ENCODE measurements around the gene SGCE.

DNA sequence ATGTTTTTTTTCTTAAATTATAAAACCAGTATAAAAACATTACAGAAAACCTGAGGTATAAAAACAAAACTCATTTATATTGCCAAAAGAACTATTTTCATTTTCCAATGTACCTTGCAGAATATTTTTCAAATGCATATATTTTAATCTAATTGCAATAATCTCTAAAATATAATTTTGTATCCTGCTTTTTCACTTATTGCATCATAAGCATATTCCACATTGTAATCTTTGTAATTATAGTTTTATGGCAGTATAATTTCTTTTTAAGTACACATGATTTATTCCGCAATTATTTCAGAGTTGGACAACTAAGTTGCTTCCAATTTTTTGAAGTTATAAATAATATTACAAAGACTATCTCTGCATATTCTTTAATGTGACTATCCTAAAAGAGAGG lies 43.7 kb downstream of the SGCE start:
- TF ChIP-seq POLR2A (IDR thresholded peaks at IDR 0.05), result no peak
- TF ChIP-seq, protein P1, sequence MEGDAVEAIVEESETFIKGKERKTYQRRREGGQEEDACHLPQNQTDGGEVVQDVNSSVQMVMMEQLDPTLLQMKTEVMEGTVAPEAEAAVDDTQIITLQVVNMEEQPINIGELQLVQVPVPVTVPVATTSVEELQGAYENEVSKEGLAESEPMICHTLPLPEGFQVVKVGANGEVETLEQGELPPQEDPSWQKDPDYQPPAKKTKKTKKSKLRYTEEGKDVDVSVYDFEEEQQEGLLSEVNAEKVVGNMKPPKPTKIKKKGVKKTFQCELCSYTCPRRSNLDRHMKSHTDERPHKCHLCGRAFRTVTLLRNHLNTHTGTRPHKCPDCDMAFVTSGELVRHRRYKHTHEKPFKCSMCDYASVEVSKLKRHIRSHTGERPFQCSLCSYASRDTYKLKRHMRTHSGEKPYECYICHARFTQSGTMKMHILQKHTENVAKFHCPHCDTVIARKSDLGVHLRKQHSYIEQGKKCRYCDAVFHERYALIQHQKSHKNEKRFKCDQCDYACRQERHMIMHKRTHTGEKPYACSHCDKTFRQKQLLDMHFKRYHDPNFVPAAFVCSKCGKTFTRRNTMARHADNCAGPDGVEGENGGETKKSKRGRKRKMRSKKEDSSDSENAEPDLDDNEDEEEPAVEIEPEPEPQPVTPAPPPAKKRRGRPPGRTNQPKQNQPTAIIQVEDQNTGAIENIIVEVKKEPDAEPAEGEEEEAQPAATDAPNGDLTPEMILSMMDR (IDR thresholded peaks at IDR 0.05), result no peak

Measured in tibial nerve (tissue), 3 donors.